Frontal cortex (tissue), 1 donor: ENCODE data around the gene PABPC3. TPM values are rescaled to one million over a fixed set of nuclear protein-coding genes. Genes with fewer than 3 reads are reported as not detected.

Experiments
- small RNA-seq: library from RNA; depleted of rRNA; stranded (forward); fragments of <200 nt; gene quantifications from one replicate; pipeline ENCODE3, GENCODE V24; 2014
- total RNA-seq: library from RNA; depleted of rRNA; stranded (reverse); fragments of >200 nt; gene quantifications from one replicate; pipeline ENCODE4 v1.2.3, GENCODE V29; 2014

PABPC3 gene
- total RNA-seq, 1 donor from 2014 or later: 0.41 TPM

Small RNAs within 50 kb of the gene (small RNA-seq; reads per million reads assigned to genes)
- gene AL359757.2: not detected

Other genes with a start within 250 kb of the PABPC3 start
- gene AMER2, start 76.2 kb downstream of the PABPC3 start, total RNA-seq: 143 TPM
- 42.4 TPM for gene MTMR6, start 191.4 kb downstream of the PABPC3 start, total RNA-seq
- gene NUP58, start 205.5 kb downstream of the PABPC3 start, total RNA-seq: 107 TPM